Neuronal stem cell (in vitro differentiated cells): ENCODE measurements around the gene MED12L.

Source experiments
- DNase-seq: peaks from one replicate; pipeline ENCODE4 v3.0.0-alpha.2; 2013; ENCODE audit warnings: low spot score
- H2AFZ ChIP-seq: one replicate; pipeline ENCODE4 v1.6.1; 2013; ENCODE audit warnings: mild to moderate bottlenecking, low read length, inconsistent platforms
- H2AK5ac ChIP-seq: 2 replicates; pipeline ENCODE4 v1.6.1; 2013; ENCODE audit warnings: low read depth, mild to moderate bottlenecking, inconsistent platforms, low read length, moderate library complexity, mixed read lengths
- H2BK120ac ChIP-seq: 2 replicates; pipeline ENCODE4 v1.6.1; 2013; ENCODE audit warnings: low read depth, mild to moderate bottlenecking, inconsistent platforms, low read length, moderate library complexity, mixed read lengths
- H2BK12ac ChIP-seq: one replicate; pipeline ENCODE4 v1.6.1; 2013; ENCODE audit warnings: low read length, inconsistent platforms
- H2BK15ac ChIP-seq: 2 replicates; pipeline ENCODE4 v1.6.1; 2013; ENCODE audit warnings: mild to moderate bottlenecking, low read length, inconsistent platforms, mixed read lengths
- H2BK5ac ChIP-seq: one replicate; pipeline ENCODE4 v1.6.1; 2013; ENCODE audit warnings: inconsistent platforms, mild to moderate bottlenecking, low read length, moderate library complexity
- H3K14ac ChIP-seq: one replicate; pipeline ENCODE4 v1.6.1; 2013; ENCODE audit warnings: low read length, inconsistent platforms
- H3K18ac ChIP-seq: 2 replicates; pipeline ENCODE4 v1.6.1; 2013; ENCODE audit warnings: low read length, inconsistent platforms
- H3K23ac ChIP-seq: 2 replicates; pipeline ENCODE4 v1.6.1; 2013; ENCODE audit warnings: low read depth, mild to moderate bottlenecking, mixed read lengths, low read length, inconsistent platforms; ENCODE audit not compliant: poor library complexity
- H3K27ac ChIP-seq: replicated peaks from 3 replicates; pipeline ENCODE4 v1.5.1; 2013; ENCODE audit warnings: low read length, inconsistent platforms
- H3K27me3 ChIP-seq, 3 experiments: 2 replicates each; pipeline ENCODE4 v1.6.1; 2013; ENCODE audit warnings: low read length in 3 of 3, mild to moderate bottlenecking in 2 of 3, inconsistent platforms in 1 of 3, low read depth in 1 of 3, mixed read lengths in 1 of 3, moderate library complexity in 1 of 3; ENCODE audit not compliant: control insufficient read depth in 3 of 3, insufficient read depth in 3 of 3
- H3K36me3 ChIP-seq, 2 donors: replicated peaks in 1 of 2; 2 replicates each; pipeline ENCODE4 v1.6.1; 2013; ENCODE audit warnings: low read length in 2 of 2; ENCODE audit not compliant: control insufficient read depth in 2 of 2, insufficient read depth in 2 of 2
- H3K4ac ChIP-seq: 2 replicates; pipeline ENCODE4 v1.6.1; 2013; ENCODE audit warnings: inconsistent platforms, mild to moderate bottlenecking, low read length, moderate library complexity
- H3K4me1 ChIP-seq, 2 donors: 1 replicate in 1 of 2; 2 replicates in 1 of 2; pipeline ENCODE4 v1.6.1; 2013; ENCODE audit warnings: low read length in 2 of 2, low read depth in 1 of 2; ENCODE audit not compliant: control insufficient read depth in 2 of 2, insufficient read depth in 1 of 2
- H3K4me2 ChIP-seq: one replicate; pipeline ENCODE4 v1.6.1; 2013; ENCODE audit warnings: mild to moderate bottlenecking, low read length, inconsistent platforms; ENCODE audit not compliant: insufficient read depth, poor library complexity, severe bottlenecking
- H3K4me3 ChIP-seq, 2 donors: 2 replicates each; pipeline ENCODE4 v1.5.1; 2013; ENCODE audit warnings: low read length in 2 of 2, mild to moderate bottlenecking in 2 of 2, inconsistent platforms in 1 of 2, moderate library complexity in 1 of 2
- H3K79me1 ChIP-seq: one replicate; pipeline ENCODE4 v1.6.1; 2013; ENCODE audit warnings: low read depth, mild to moderate bottlenecking, inconsistent platforms, low read length, moderate library complexity
- H3K9ac ChIP-seq: one replicate; pipeline ENCODE4 v1.6.1; 2013; ENCODE audit warnings: mild to moderate bottlenecking, low read depth, low read length, inconsistent platforms; ENCODE audit not compliant: poor library complexity
- H3K9me3 ChIP-seq, 2 donors: replicated peaks in 1 of 2; 2 replicates each; pipeline versions ENCODE3 to v1.6.1; 2013; ENCODE audit warnings: low read length in 2 of 2, mild to moderate bottlenecking in 2 of 2, inconsistent platforms in 1 of 2, low read depth in 1 of 2, mixed read lengths in 1 of 2, moderate library complexity in 1 of 2; ENCODE audit not compliant: control insufficient read depth in 2 of 2, insufficient read depth in 1 of 2
- H4K8ac ChIP-seq: one replicate; pipeline ENCODE4 v1.6.1; 2013; ENCODE audit warnings: low read depth, mild to moderate bottlenecking, inconsistent platforms, low read length, moderate library complexity
- H4K91ac ChIP-seq: one replicate; pipeline ENCODE4 v1.6.1; 2013; ENCODE audit warnings: low read length, low read depth, mild to moderate bottlenecking, inconsistent platforms; ENCODE audit not compliant: poor library complexity
- WGBS, 2 donors: extraction: QIAGEN DNeasy Blood & Tissue Kit; methylation state at CpG; one replicate each; pipeline ENCODE4 v1.1.7; 2013; ENCODE audit warnings: missing lambda C conversion rate in 2 of 2, mixed read lengths in 1 of 2; ENCODE audit not compliant: insufficient read length in 2 of 2, insufficient replicate concordance in 1 of 2; ENCODE audit errors: extremely low coverage in 2 of 2; 5-methylcytosine and 5-hydroxymethylcytosine counted together

The MED12L gene

DNA sequence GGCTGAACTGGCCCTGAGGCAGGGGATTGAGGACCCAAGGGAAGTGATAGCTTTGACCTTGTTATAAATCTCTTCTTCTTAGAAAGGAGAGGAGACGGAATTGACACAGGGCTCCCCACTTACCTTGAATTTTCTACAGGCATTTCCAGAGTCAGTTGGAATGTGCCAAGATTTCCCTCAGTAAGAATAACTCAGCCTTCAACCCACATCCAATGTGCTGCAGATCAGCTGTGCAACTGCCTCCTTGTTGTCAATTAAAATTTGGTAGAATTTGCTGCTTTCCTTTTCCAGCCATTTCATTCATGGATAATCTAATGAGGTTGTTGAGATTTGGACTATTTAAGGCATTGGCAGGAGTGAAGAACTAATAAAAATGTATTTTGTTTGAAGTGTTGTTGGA is 14.6 kb downstream of the MED12L start:
- H3K18ac ChIP-seq, result no peak overlapping the region
- H2BK120ac ChIP-seq, result no peak overlapping the region
- H4K8ac ChIP-seq, result no peak overlapping the region
- DNase-seq, result no peak
- H4K91ac ChIP-seq, result no peak overlapping the region
- H2AK5ac ChIP-seq, result no peak overlapping the region
- H3K4me2 ChIP-seq, result no peak overlapping the region
- peaks cover 0 to 10% of the 10 kb centered on the region in 2 donors for H3K4me1 ChIP-seq
- WGBS, 2 donors, result no CpG with 5 or more reads among the region's 1 CpG
- H3K27ac ChIP-seq, result no peak overlapping the region
- no peak overlapping the region for H2BK5ac ChIP-seq
- H2AFZ ChIP-seq, result no peak overlapping the region
- H3K4me3 ChIP-seq, result no peak overlapping the region
- no peak overlapping the region for H3K23ac ChIP-seq
- H3K4ac ChIP-seq, result no peak overlapping the region
- H3K79me1 ChIP-seq, result peaks cover 3% of the 10 kb centered on the region
- H3K36me3 ChIP-seq, result no peaks in the 10 kb centered on the region
- no peak overlapping the region for H3K14ac ChIP-seq
- no peaks in the 10 kb centered on the region for H3K9me3 ChIP-seq
- no peak overlapping the region for H2BK12ac ChIP-seq
- no peaks in the 10 kb centered on the region for H3K27me3 ChIP-seq
- no peak overlapping the region for H3K9ac ChIP-seq
- no peak overlapping the region for H2BK15ac ChIP-seq

DNA sequence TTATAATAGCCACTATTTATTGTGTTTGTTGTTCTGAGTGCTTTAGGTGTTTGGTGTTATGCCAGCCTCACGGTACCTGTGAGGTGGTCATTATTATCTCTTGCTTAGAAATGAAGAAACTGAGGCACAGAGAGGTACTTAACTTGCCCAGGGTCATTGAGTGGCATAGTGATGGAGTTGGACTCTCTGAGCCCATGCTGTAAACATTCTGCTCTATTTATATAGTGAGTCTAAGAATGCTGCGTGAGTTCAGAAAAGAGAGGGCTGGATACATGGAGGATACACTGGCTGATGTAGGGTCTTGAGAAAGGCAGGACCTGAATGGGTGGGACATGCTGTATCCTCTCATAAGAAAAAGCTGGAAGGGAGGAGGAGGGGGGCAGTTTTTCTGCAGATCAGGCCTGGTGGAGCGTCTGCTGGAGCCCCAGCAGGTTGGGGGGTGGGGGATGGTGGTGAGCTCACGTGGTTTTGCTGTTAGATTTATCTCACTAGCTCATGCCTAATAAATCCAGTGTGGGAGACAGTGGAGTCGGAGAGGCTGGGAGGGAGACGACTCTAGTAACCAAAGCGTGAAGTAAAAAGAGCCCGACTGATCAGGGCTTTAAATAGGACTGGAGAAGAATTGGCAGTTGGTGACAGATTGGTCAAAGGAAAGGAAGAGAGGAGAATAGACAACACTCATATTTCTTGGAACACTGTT is 16.0 kb downstream of the MED12L start:
- H3K14ac ChIP-seq, result no peak overlapping the region
- peaks cover 0 to 9% of the 10 kb centered on the region in 2 donors for H3K4me1 ChIP-seq
- no peak overlapping the region for H2BK120ac ChIP-seq
- no peak overlapping the region for H3K9ac ChIP-seq
- no CpG with 5 or more reads among the region's 8 CpGs for WGBS, 2 donors
- H3K4ac ChIP-seq, result no peak overlapping the region
- no peak overlapping the region for H3K27ac ChIP-seq
- H2BK5ac ChIP-seq, result no peak overlapping the region
- no peaks in the 10 kb centered on the region for H3K36me3 ChIP-seq
- no peak overlapping the region for H3K23ac ChIP-seq
- H3K79me1 ChIP-seq, result peaks cover 3% of the 10 kb centered on the region
- H3K27me3 ChIP-seq, result no peaks in the 10 kb centered on the region
- H4K91ac ChIP-seq, result no peak overlapping the region
- H3K18ac ChIP-seq, result no peak overlapping the region
- DNase-seq, result no peak
- no peak overlapping the region for H2BK15ac ChIP-seq
- H2AK5ac ChIP-seq, result no peak overlapping the region
- no peak overlapping the region for H3K4me2 ChIP-seq
- no peaks in the 10 kb centered on the region for H3K9me3 ChIP-seq
- no peak overlapping the region for H2AFZ ChIP-seq
- H3K4me3 ChIP-seq, result no peak overlapping the region
- no peak overlapping the region for H2BK12ac ChIP-seq
- H4K8ac ChIP-seq, result no peak overlapping the region

DNA sequence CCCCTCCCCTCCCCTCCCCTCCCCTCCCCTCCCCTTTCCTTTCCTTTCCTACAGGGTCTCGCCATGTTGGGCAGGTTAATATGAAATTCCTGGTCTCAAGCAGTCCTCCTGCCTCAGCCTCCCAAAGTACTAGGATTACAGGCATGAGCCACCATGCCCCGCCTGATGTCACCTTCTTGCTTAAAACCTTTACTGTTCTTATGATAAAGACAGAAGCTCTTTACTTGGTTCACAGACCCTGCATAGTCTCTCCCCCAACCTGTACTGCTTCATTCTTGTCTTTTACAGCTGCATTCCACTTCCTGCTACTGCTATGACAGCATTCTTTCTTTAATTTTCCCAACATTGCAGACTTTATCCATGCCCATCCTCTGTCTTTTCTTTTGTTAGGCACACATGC is 20.8 kb downstream of the MED12L start:
- Histone ChIP-seq H2BK120ac (no peak overlapping the region), H3K4ac (no peak overlapping the region), H3K4me1 (peaks cover 12 to 20% of the 10 kb centered on the region in 2 donors), H3K9ac (no peak overlapping the region), H2AK5ac (no peak overlapping the region), H3K27ac (no peak overlapping the region), H3K36me3 (no peaks in the 10 kb centered on the region), H2BK5ac (no peak overlapping the region), H3K4me2 (no peak overlapping the region), H4K8ac (no peak overlapping the region), H3K18ac (no peak overlapping the region), H3K4me3 (no peak overlapping the region), H3K14ac (no peak overlapping the region), H2BK12ac (no peak overlapping the region), H3K27me3 (no peaks in the 10 kb centered on the region), H3K23ac (no peak overlapping the region), H3K79me1 (no peaks in the 10 kb centered on the region), H2AFZ (no peak overlapping the region), H4K91ac (no peak overlapping the region), H3K9me3 (no peaks in the 10 kb centered on the region), H2BK15ac (no peak overlapping the region)
- WGBS, 2 donors, result no CpG with 5 or more reads among the region's 2 CpGs
- no peak for DNase-seq

DNA sequence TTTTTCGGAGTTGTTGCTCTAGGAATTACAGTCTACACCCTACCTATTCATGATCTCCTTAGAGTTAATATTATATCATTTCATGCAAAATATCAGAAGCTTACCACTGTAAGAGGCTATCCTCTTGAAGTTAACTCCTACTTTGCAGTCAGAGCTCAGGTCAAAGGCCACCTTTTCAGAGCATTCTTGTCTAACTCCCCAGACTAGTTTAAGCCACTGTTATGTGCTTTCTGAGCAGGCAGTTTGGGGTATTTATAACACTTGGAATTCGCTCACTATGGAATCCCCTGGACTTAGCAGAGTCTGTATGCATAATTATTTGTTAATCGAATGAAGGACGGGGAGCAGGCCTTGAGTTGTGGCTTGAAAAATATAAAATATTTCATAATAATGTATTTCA is 21.7 kb downstream of the MED12L start:
- no peaks in the 10 kb centered on the region for H3K79me1 ChIP-seq
- DNase-seq, result peak; percentile 45
- H3K9me3 ChIP-seq, result no peaks in the 10 kb centered on the region
- no peak overlapping the region for H3K18ac ChIP-seq
- no peak overlapping the region for H3K4me3 ChIP-seq
- no peak overlapping the region for H3K9ac ChIP-seq
- H3K4ac ChIP-seq, result no peak overlapping the region
- no peak overlapping the region for H2BK15ac ChIP-seq
- no peak overlapping the region for H4K91ac ChIP-seq
- H4K8ac ChIP-seq, result no peak overlapping the region
- H3K4me1 ChIP-seq, result peaks cover 12 to 19% of the 10 kb centered on the region in 2 donors
- H2AK5ac ChIP-seq, result no peak overlapping the region
- H2BK5ac ChIP-seq, result no peak overlapping the region
- H3K14ac ChIP-seq, result no peak overlapping the region
- no peak overlapping the region for H2BK120ac ChIP-seq
- peak overlapping the region; percentile 61 for H3K27ac ChIP-seq
- H3K4me2 ChIP-seq, result no peak overlapping the region
- H3K27me3 ChIP-seq, result no peaks in the 10 kb centered on the region
- H2AFZ ChIP-seq, result peak overlapping the region; percentile 59
- H3K23ac ChIP-seq, result no peak overlapping the region
- whole genome bisulfite sequencing, 2 donors, result no CpG with 5 or more reads among the region's 4 CpGs
- no peaks in the 10 kb centered on the region for H3K36me3 ChIP-seq
- no peak overlapping the region for H2BK12ac ChIP-seq
